Stimulated activated CD4-positive, alpha-beta T cell treated with anti-CD3 and anti-CD28 coated beads, Interleukin-12 subunit alpha, Interleukin-12 subunit beta, amount 100 ng/mL, for 4 hours (primary cell): Measurements from ENCODE around the gene FBXW10.
A peak's percentile ranks its signal among the peaks of the same experiment; 100 is the strongest.
"Not testable (repeated sequence)": the region's sequence is repeated elsewhere in the genome, so short reads cannot be mapped to it uniquely, and the experiment has no call there.

Experiments used
- DNase-seq: peaks from one replicate; pipeline ENCODE4 v3.0.0-alpha.2; 2020

FBXW10 gene

GRCh38 chr17:18743699-18744421 lies at the start of gene FBXW10:
FBXW10 (plus strand) TSS chr17:18744054; CDS start chr17:18744245, 191 bp downstream.
- DNase-seq: not testable (repeated sequence)

GRCh38 chr17:18695143-18695542 lies 48.7 kb upstream of the FBXW10 start:
- not testable (repeated sequence) for DNase-seq

- DNase-seq: not testable (repeated sequence)
These were observed 45.3 kb upstream of the FBXW10 start for GRCh38 chr17:18698473-18699103.

- not testable (repeated sequence) for DNase-seq
These were observed 37.9 kb upstream of the FBXW10 start for GRCh38 chr17:18705955-18706354.

- DNase-seq: not testable (repeated sequence)
These were observed 35.6 kb upstream of the FBXW10 start for GRCh38 chr17:18708215-18708614.

- peak; percentile 55 for DNase-seq
These were observed 31.4 kb upstream of the FBXW10 start for GRCh38 chr17:18712354-18712999.

GRCh38 chr17:18718643-18719427 lies 25.0 kb upstream of the FBXW10 start:
- DNase-seq: not testable (repeated sequence)

GRCh38 chr17:18719428-18720110 lies 24.3 kb upstream of the FBXW10 start:
- DNase-seq: not testable (repeated sequence)

GRCh38 chr17:18721775-18722547 lies 21.9 kb upstream of the FBXW10 start:
- not testable (repeated sequence) for DNase-seq

GRCh38 chr17:18722612-18723011 lies 21.2 kb upstream of the FBXW10 start:
- DNase-seq: not testable (repeated sequence)

GRCh38 chr17:18723509-18723908 lies 20.3 kb upstream of the FBXW10 start:
- DNase-seq: not testable (repeated sequence)

- not testable (repeated sequence) for DNase-seq
These were observed 11.4 kb upstream of the FBXW10 start for GRCh38 chr17:18732438-18732837.

GRCh38 chr17:18733350-18733749 lies 10.5 kb upstream of the FBXW10 start:
- not testable (repeated sequence) for DNase-seq

- DNase-seq: not testable (repeated sequence)
These were observed 4.0 kb upstream of the FBXW10 start for GRCh38 chr17:18739616-18740391.

- not testable (repeated sequence) for DNase-seq
These were observed 2.6 kb upstream of the FBXW10 start for GRCh38 chr17:18741228-18741627.

GRCh38 chr17:18744726-18745125 lies 872 bp downstream of the FBXW10 start:
- not testable (repeated sequence) for DNase-seq

- DNase-seq: not testable (repeated sequence)
These were observed 2.7 kb downstream of the FBXW10 start for GRCh38 chr17:18746551-18746950.

GRCh38 chr17:18747501-18747900 lies 3.6 kb downstream of the FBXW10 start:
- DNase-seq: not testable (repeated sequence)

GRCh38 chr17:18750242-18750641 lies 6.4 kb downstream of the FBXW10 start:
- DNase-seq: not testable (repeated sequence)

GRCh38 chr17:18753829-18754409 lies 10.1 kb downstream of the FBXW10 start:
- DNase-seq: not testable (repeated sequence)
